Midbrain (tissue), 1 donor: ENCODE results near the gene CYB561D2.
A peak's percentile ranks its signal among the peaks of the same experiment; 100 is the strongest.
"Not testable (repeated sequence)": the region's sequence is repeated elsewhere in the genome, so short reads cannot be mapped to it uniquely, and the experiment has no call there.

Experiments used
- DNase-seq: peaks from one replicate; lab custom pipeline; 2025; lab: John Stamatoyannopoulos, UW

CYB561D2 gene

DNA sequence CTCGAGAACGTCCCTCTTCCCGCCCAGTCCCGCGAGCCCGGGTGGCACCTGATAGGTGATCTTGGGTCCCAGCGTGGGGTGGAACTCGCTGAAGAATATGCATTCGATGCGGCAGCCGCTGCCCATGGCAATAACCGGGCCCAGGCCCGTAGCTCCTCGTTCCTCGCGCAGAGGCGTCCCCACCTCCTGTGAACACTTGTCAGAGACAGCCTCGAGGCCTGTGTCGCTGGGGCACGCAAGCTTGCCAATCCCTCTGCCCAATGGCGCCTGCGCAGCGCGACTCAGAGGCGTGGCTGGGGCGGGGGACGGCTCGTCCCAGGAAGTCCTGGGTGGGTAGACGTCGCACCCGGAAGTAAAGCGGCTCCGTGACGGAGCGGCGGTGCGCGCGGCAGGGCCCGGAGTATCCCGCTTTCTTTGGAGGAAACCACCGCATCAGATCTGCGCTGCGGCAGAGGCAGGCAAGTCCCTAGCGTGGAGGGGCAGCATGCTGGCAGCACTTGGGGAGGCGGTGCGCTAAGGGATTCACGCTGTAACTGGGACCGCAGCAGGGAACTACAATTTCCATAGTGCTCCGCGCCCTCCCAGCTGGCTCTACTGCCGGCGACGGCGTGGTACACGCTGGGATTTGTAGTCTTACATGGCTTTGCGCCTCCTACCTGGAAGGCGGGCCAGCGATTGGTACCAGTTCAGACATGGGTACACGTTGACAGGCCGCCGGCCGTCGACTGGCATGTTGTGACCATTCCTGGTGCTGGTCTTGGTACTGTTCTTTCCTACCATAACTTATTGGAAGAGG, at the start of gene CYB561D2, which contains the start of gene NPRL2:
CYB561D2 (plus strand) TSS at position 336 of the 796 bp plus-strand sequence. CDS start 572 bp downstream, outside the sequence.
NPRL2 (minus strand) TSS at position 249 of the 796 bp plus-strand sequence; CDS start at position 126, 123 bp downstream.
- DNase-seq: peak; percentile 98

- DNase-seq: no peak
Observed at GRCh38 chr3:50302095-50303012, 48.3 kb upstream of the CYB561D2 start.

DNA sequence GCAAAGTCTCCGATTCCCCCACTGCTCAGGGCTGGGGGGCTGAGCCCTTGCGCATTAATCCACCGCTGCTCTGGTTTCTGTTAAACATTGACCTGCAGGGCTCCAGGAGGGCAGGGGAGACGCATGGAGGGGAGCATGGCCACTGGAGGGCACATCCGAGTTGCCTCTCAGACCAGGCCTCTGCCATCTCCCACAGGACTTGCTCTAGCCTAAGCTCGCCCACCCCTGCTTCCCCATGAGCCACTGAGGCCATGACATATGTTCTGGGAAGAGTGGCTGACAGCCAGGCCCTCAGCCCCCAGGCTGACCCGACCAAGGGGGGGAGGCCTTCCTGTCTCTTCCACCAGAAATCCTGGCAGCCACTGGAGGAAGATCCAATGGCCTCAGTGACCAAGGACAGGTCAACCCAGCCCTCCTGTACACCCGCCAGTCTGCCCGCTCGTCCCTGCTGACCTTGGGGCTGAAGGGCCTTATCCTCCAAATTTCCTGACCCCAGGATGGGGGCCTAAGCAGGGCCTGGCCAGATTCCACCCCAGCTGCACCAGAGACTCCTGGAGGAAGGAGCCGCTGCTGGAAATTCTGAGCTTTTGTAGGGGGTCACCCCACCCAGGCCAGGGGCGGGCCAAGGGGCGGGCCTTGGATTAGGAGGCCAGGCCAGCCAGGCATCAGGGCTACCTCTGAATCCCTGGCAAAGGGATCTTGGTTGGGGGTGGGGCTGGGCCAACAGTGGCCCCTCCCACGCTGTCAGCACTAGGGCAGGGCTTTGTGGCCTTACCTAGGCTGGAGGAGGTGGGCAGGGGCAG, 47.4 kb upstream of the CYB561D2 start, which contains the start of gene HYAL1:
HYAL1 (minus strand) TSS at position 562 of the 803 bp plus-strand sequence. CDS start 618 bp downstream, outside the sequence.
- DNase-seq: no peak

DNA sequence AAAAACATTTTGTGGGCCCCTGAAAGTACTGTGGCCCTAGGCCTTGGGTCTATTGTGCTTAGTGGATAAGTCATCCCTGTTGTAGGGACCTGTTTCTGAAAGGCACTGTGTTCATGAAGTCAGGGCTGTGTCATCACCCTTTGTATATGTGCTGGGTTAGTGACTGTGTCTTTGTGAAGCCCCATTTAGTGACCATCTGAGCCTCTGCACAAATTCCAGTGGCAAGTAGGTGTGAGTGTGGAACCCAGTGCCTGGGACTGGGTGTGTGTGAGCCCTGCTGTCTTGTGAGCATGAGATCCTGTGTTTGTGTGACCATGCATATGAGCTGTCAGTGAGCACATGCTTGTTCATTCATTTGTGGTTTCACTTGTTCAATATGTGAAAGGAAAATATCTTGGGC, 46.1 kb upstream of the CYB561D2 start:
- no peak for DNase-seq

- not testable (repeated sequence) for DNase-seq
Observed at GRCh38 chr3:50312041-50312440, 38.6 kb upstream of the CYB561D2 start.

DNA sequence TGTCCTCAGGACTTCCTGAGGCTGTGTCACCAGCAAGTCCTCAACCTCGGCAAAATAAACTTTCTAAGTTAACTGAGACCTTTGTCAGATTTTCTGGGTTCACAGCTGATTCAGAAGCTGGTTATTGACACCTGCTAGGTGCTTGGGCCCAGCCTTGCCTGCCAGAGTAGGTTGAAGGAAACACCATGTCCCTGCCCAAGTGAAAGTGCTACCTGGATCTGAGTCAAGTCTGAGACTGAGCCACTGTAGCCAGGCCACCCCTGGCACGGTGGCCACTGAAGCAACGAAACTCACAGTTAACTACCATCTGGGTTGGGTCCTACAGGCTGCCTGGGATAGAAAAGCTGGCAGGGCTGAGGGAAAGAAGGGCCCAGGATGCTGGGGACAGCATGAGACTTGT, 36.3 kb upstream of the CYB561D2 start:
- DNase-seq: no peak

- no peak for DNase-seq
Observed at GRCh38 chr3:50314816-50315215, 35.8 kb upstream of the CYB561D2 start.

GRCh38 chr3:50316657-50317242, 33.9 kb upstream of the CYB561D2 start:
- DNase-seq: no peak

DNA sequence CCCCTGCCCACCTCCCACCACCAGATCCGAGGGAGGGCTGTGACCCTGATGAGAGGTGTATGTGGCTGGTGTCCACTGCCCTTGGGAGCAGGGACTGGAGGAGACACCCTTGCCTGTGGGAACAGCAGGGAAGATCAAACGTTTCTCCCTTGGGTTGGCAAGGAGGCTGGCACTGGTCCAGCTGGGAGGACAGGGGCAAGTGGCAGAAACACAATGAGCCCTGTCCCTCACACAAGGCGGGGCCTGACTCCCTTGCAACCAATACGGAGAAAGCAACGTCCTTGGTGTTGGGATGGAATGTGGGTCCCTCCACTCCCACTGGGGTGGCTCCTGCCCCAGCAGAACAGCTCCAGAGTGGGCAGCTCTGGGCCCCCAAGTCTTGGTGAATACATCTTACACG, 33.4 kb upstream of the CYB561D2 start:
- no peak for DNase-seq

DNA sequence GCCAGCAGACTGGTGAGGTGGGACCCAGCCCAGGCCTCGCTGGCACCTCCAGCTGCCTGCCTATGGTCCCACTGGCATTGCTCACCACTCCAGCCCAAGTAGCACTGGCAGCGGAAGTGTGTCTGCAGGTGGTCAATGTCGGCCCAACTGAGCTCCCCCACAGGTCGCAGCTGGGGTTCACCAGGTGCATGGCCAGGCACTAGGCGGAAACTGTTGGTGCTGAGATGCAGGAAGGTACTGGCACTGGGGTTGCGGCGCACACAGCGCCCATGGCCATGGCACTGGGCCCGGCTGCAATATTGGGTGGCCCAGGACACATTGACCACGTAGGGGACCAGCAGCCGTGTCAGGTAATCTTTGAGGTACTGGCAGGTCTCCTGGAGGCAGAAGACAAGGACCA, 32.5 kb upstream of the CYB561D2 start:
- no peak for DNase-seq

GRCh38 chr3:50318615-50319014, 32.0 kb upstream of the CYB561D2 start:
- DNase-seq: no peak

GRCh38 chr3:50319181-50319893, 31.3 kb upstream of the CYB561D2 start:
- DNase-seq: no peak

GRCh38 chr3:50319894-50320625, 30.6 kb upstream of the CYB561D2 start:
- no peak for DNase-seq

- peak; percentile 89 for DNase-seq
Observed at GRCh38 chr3:50320853-50321335, 29.8 kb upstream of the CYB561D2 start.

- DNase-seq: peak; percentile 93
Observed at GRCh38 chr3:50321336-50322114, 29.1 kb upstream of the CYB561D2 start.

- no peak for DNase-seq
Observed at GRCh38 chr3:50322115-50322385, 28.6 kb upstream of the CYB561D2 start.

DNA sequence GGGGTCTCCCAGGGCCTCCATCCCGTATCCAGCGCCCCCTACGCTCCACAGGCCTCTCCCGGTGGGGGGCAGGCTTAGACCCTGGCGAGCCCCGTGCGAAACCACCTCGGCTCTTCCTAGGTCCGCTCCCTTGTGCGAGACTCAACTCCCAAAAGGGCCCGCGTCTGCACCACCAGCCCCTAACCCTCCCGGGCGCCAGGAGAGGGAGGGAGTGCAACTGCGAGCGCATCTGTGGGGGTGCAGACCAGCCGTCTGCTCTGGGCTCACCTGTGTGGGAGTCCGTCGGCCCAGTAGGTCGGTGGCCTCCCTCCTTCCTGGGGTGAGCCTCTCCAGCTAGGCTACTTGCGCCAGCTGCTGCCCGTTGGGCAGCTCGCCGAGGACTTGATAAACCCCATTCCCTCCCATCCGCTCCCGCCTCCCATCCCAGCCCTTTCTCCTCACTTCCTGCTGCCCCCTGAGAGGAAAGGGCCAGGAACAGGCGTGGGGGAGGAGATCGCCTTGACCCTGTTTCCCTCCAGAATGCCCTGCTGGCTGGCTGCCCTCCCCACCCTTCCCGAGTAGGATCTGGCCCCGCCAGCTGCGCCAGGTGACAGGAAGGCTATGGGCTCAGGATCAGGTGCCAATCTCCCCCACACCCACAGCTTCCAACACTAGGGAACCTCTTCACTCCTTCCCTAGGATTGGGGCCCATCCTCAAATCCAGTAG, 28.1 kb upstream of the CYB561D2 start, which contains the start of gene HYAL2:
HYAL2 (minus strand) TSS at position 360 of the 706 bp plus-strand sequence. CDS start 2,256 bp downstream, outside the sequence.
- no peak for DNase-seq

DNA sequence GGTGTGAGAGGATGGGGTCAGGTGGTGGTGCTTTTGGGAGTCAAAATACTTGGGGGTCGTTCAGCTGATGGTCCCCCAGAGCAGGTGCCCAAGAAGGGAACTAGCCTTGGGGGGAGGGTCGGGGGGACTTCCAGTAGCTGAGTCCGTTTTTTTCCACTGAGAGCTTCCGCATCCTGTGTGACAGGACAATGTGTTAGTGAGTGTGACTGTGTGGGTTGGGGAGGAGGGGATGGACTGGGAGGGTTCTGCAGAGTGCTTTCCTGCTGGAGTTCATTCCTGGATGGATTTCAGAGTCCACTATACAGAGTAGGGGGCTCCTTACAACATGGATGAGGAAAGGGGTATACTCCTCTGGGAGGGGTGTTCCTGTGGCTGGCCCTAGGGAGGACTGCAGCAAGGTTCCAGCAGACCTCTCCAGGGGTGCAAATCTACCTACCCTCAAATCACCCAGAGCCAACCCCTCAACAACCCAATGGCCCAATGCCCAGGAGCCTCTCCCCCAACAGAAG, 27.5 kb upstream of the CYB561D2 start:
- DNase-seq: no peak
